Measurements from ENCODE around the gene RNF41. TPM values are rescaled to one million over a fixed set of nuclear protein-coding genes. Genes with fewer than 3 reads are reported as not detected.
A peak's percentile ranks its signal among the peaks of the same experiment; 100 is the strongest.
"Not testable (repeated sequence)": the region's sequence is repeated elsewhere in the genome, so short reads cannot be mapped to it uniquely, and the experiment has no call there.

Gene RNF41
- 10 to 100 TPM; 42.8 to 49.4 TPM for total RNA-seq
- long read RNA-seq, full-length matches to known transcripts = 60 of 69 reads
- long read RNA-seq, partial matches to known transcripts = 1 of 69 reads
- long read RNA-seq, other reads (novel, unspliced or antisense) = 8 of 69 reads

GRCh38 chr12:56221757-56222530 is at the start of gene RNF41:
TSS of gene RNF41 (minus strand) at chr12:56221922. CDS start at chr12:56214047, 7,875 bp downstream.
- ATAC-seq (peak; percentile 85 to 93), DNase-seq (peak; percentile 97)
- intact Hi-C loops (cut with DNase I) = loop anchor here in 1 of 2 donors (5.0 kb wide), 1 partner anchor 35 kb away; the partner anchor contains the start of gene SMARCC2

- ATAC-seq = peak; percentile 11 to 14
- DNase-seq = no peak
- intact Hi-C loops (cut with DNase I) = no loop called here
Observed at GRCh38 chr12:56271031-56271430, 49.3 kb upstream of the RNF41 start.

- DNase-seq (no peak), ATAC-seq (peak; percentile 19 to 25)
- intact Hi-C loops (cut with DNase I) = no loop called here
Observed at GRCh38 chr12:56267443-56268071, 45.8 kb upstream of the RNF41 start.

GRCh38 chr12:56266693-56267442 is 45.1 kb upstream of the RNF41 start, which contains the start of gene COQ10A:
TSS of gene COQ10A (plus strand) at chr12:56266942. CDS start at chr12:56267119, 177 bp downstream.
- DNase-seq (peak; percentile 92), ATAC-seq (peak; percentile 96 to 97)
- intact Hi-C loops (cut with DNase I) = no loop called here

- DNase-seq; ATAC-seq; intact Hi-C loops (cut with DNase I): not testable (repeated sequence)
Observed at GRCh38 chr12:56266068-56266692, 44.5 kb upstream of the RNF41 start.

- intact Hi-C loops (cut with DNase I); DNase-seq; ATAC-seq: not testable (repeated sequence)
Observed at GRCh38 chr12:56262955-56263354, 41.2 kb upstream of the RNF41 start.

- DNase-seq = no peak
- intact Hi-C loops (cut with DNase I) = no loop called here
- no peak for ATAC-seq
Observed at GRCh38 chr12:56261503-56262232, 39.9 kb upstream of the RNF41 start.

GRCh38 chr12:56260921-56261320 is 39.2 kb upstream of the RNF41 start:
- no peak for DNase-seq
- no peak for ATAC-seq
- intact Hi-C loops (cut with DNase I) = no loop called here

GRCh38 chr12:56260380-56260779 is 38.7 kb upstream of the RNF41 start:
- ATAC-seq = no peak
- no peak for DNase-seq
- intact Hi-C loops (cut with DNase I) = no loop called here

GRCh38 chr12:56258820-56259183 is 37.1 kb upstream of the RNF41 start:
- DNase-seq (no peak), ATAC-seq (no peak)
- intact Hi-C loops (cut with DNase I) = no loop called here

- peak; percentile 96 to 97 for ATAC-seq
- peak; percentile 80 for DNase-seq
- intact Hi-C loops (cut with DNase I) = no loop called here
Observed at GRCh38 chr12:56258068-56258819, 36.5 kb upstream of the RNF41 start, which contains the start of gene ANKRD52. TSS of gene ANKRD52 (minus strand) at chr12:56258384. CDS start at chr12:56258269, 115 bp downstream.

GRCh38 chr12:56257491-56258067 is 35.9 kb upstream of the RNF41 start:
- ATAC-seq = peak; percentile 12 to 15
- intact Hi-C loops (cut with DNase I) = no loop called here
- DNase-seq = no peak

- no peak for DNase-seq
- intact Hi-C loops (cut with DNase I) = no loop called here
- ATAC-seq = no peak
Observed at GRCh38 chr12:56257071-56257470, 35.3 kb upstream of the RNF41 start.

- DNase-seq = peak; percentile 40
- ATAC-seq = peak in 1 of 2 donors; percentile 9
- intact Hi-C loops (cut with DNase I) = no loop called here
Observed at GRCh38 chr12:56256326-56256960, 34.7 kb upstream of the RNF41 start.

- DNase-seq = no peak
- intact Hi-C loops (cut with DNase I) = no loop called here
- ATAC-seq = no peak
Observed at GRCh38 chr12:56255671-56256070, 33.9 kb upstream of the RNF41 start.

- intact Hi-C loops (cut with DNase I) = no loop called here
- DNase-seq (no peak), ATAC-seq (no peak)
Observed at GRCh38 chr12:56253091-56253490, 31.4 kb upstream of the RNF41 start.

- intact Hi-C loops (cut with DNase I) = no loop called here
- DNase-seq (no peak), ATAC-seq (no peak)
Observed at GRCh38 chr12:56252649-56253048, 30.9 kb upstream of the RNF41 start.
